GM18499 (cell line): ENCODE results near the gene GPR183.

Source experiments
- ATAC-seq: cut with Tn5 transposase; IDR thresholded peaks from one replicate; pipeline ENCODE4 v1.9.1; 2021; ENCODE audit warnings: moderate number of reproducible peaks; ENCODE audit not compliant: insufficient read depth, unreplicated experiment

GPR183 gene

GRCh38 chr13:99307247-99307646 lies at the start of gene GPR183:
TSS of gene GPR183 (minus strand) at chr13:99307399. CDS start at chr13:99296145, 11,254 bp downstream.
- peak; percentile 55 for ATAC-seq

GRCh38 chr13:99356262-99357091 lies 49.3 kb upstream of the GPR183 start:
- peak; percentile 36 for ATAC-seq

- ATAC-seq = no peak
Measured at GRCh38 chr13:99356012-99356261, 48.7 kb upstream of the GPR183 start.

- no peak for ATAC-seq
Measured at GRCh38 chr13:99355267-99356011, 48.2 kb upstream of the GPR183 start.

- no peak for ATAC-seq
Measured at GRCh38 chr13:99354371-99354951, 47.3 kb upstream of the GPR183 start.

GRCh38 chr13:99353836-99354235 lies 46.6 kb upstream of the GPR183 start:
- ATAC-seq = no peak

- no peak for ATAC-seq
Measured at GRCh38 chr13:99353246-99353600, 46.0 kb upstream of the GPR183 start.

- no peak for ATAC-seq
Measured at GRCh38 chr13:99352351-99353245, 45.4 kb upstream of the GPR183 start.

- ATAC-seq = no peak
Measured at GRCh38 chr13:99351772-99352171, 44.6 kb upstream of the GPR183 start.

GRCh38 chr13:99350191-99350590 lies 43.0 kb upstream of the GPR183 start:
- ATAC-seq = no peak

- no peak for ATAC-seq
Measured at GRCh38 chr13:99347911-99348451, 40.8 kb upstream of the GPR183 start.

- ATAC-seq = no peak
Measured at GRCh38 chr13:99347335-99347878, 40.2 kb upstream of the GPR183 start.

GRCh38 chr13:99346335-99347042 lies 39.3 kb upstream of the GPR183 start:
- no peak for ATAC-seq

GRCh38 chr13:99345345-99345744 lies 38.1 kb upstream of the GPR183 start:
- no peak for ATAC-seq

GRCh38 chr13:99344610-99345208 lies 37.5 kb upstream of the GPR183 start:
- ATAC-seq = no peak

GRCh38 chr13:99342723-99343315 lies 35.6 kb upstream of the GPR183 start:
- no peak for ATAC-seq

- no peak for ATAC-seq
Measured at GRCh38 chr13:99341969-99342722, 34.9 kb upstream of the GPR183 start.

- ATAC-seq = no peak
Measured at GRCh38 chr13:99340638-99341037, 33.4 kb upstream of the GPR183 start.
